Right cardiac atrium (tissue), 5 donors: ENCODE data around the gene RNF10. TPM values are rescaled to one million over a fixed set of nuclear protein-coding genes. Genes with fewer than 3 reads are reported as not detected.
A peak's percentile ranks its signal among the peaks of the same experiment; 100 is the strongest.
"Not testable (repeated sequence)": the region's sequence is repeated elsewhere in the genome, so short reads cannot be mapped to it uniquely, and the experiment has no call there.

ENCODE experiments used
- ATAC-seq, 2 donors: fragments of 200-7000 bp; cut with Tn5 transposase; one replicate each; pipeline versions ENCODE4 v1.8.0 to v1.9.1; 2020; ENCODE audit warnings: moderate library complexity in 2 of 2, mild to moderate bottlenecking in 1 of 2
- DNase-seq, 3 donors: peaks; one replicate each; pipeline ENCODE4 v3.0.0-alpha.2; 2020
- H3K27ac ChIP-seq: one replicate; pipeline ENCODE4 v1.5.1; 2013; ENCODE audit warnings: mild to moderate bottlenecking, low read length, control low read depth, moderate library complexity
- H3K27me3 ChIP-seq: one replicate; pipeline ENCODE4 v1.6.1; 2013; ENCODE audit not compliant: control insufficient read depth, insufficient read depth
- H3K4me1 ChIP-seq: one replicate; pipeline ENCODE4 v1.6.1; 2013; ENCODE audit warnings: low read length; ENCODE audit not compliant: control insufficient read depth, insufficient read depth
- H3K4me3 ChIP-seq: one replicate; pipeline ENCODE4 v1.5.1; 2013; ENCODE audit warnings: low read length, control low read depth
- H3K9me3 ChIP-seq: one replicate; pipeline ENCODE4 v1.6.1; 2013; ENCODE audit warnings: low read length; ENCODE audit not compliant: control insufficient read depth
- WGBS: extraction: QIAGEN DNeasy Blood & Tissue Kit; methylation state at CpG from one replicate; pipeline ENCODE4 v1.1.7; 2013; 5-methylcytosine and 5-hydroxymethylcytosine counted together
- intact Hi-C, 4 donors: fragments of 100-400 bp; cut with DNase I; formaldehyde crosslinking; loops; one replicate each; pipeline versions ENCODE4 v1.11.0 to v1.14.0; 2022 to 2023
- polyA plus RNA-seq: library from polyadenylated mRNA; stranded (reverse); fragments of 200-250 nt; gene quantifications from one replicate; pipeline ENCODE4 v1.2.3, GENCODE V29; 2013
- total RNA-seq, 4 donors: library from RNA; stranded (reverse); fragmentation: NEBNext Ultra II Directional; extraction: Animal tissue kit (Norgen Biotek cat#: 25700); gene quantifications; one replicate each; pipeline ENCODE4 v1.2.1, GENCODE V29; 2021
- donor health status: healthy with polysubstance abuse.
- donor health status: DM: no; HTN: yes; CAD: no.
- donor health status: DM: no; HTN: no; CAD: no.
- donor health status: DM: no; HTN: yes; CAD: no; lungs with severe emphysema.
- donor health status: DM: yes; HTN: yes; CAD: no.

RNF10 gene
- total and polyA plus RNA-seq, 5 donors: 235 to 281 (median 238) TPM

- intact Hi-C loops: no loop called here
- Histone ChIP-seq H3K27ac (peak overlapping the region; percentile 73), H3K4me3 (peak overlapping the region; percentile 91), H3K4me1 (peaks cover 3% of the 10 kb centered on the region), H3K9me3 (no peaks in the 10 kb centered on the region), H3K27me3 (no peaks in the 10 kb centered on the region)
- DNase-seq (peak; percentile 72 to 88 (median 86)), ATAC-seq (peak; percentile 79 to 84)
- under 1% methylated on average over 47 of the region's 47 CpGs for WGBS
These were observed 37.5 kb upstream of the RNF10 start for GRCh38 chr12:120496413-120497340.

GRCh38 chr12:120497524-120498150 lies 36.5 kb upstream of the RNF10 start:
- DNase-seq (no peak), ATAC-seq (no peak)
- intact Hi-C loops: no loop called here
- peak overlapping the region; percentile 91 for H3K4me3 ChIP-seq
- 17% methylated on average over 9 of the region's 9 CpGs for WGBS
- H3K27ac ChIP-seq: no peak overlapping the region
- H3K4me1 ChIP-seq: peaks cover 3% of the 10 kb centered on the region
- no peaks in the 10 kb centered on the region for H3K27me3 ChIP-seq
- H3K9me3 ChIP-seq: no peaks in the 10 kb centered on the region

GRCh38 chr12:120498870-120499515 lies 35.2 kb upstream of the RNF10 start:
- DNase-seq (no peak), ATAC-seq (no peak)
- Histone ChIP-seq H3K9me3 (no peaks in the 10 kb centered on the region), H3K4me1 (peaks cover 3% of the 10 kb centered on the region), H3K27ac (no peak overlapping the region), H3K27me3 (no peaks in the 10 kb centered on the region), H3K4me3 (no peak overlapping the region)
- intact Hi-C loops: no loop called here
- WGBS: 78% methylated on average over 3 of the region's 3 CpGs

- Histone ChIP-seq H3K27me3 (no peaks in the 10 kb centered on the region), H3K27ac (no peak overlapping the region), H3K4me3 (no peak overlapping the region), H3K4me1 (no peaks in the 10 kb centered on the region), H3K9me3 (no peaks in the 10 kb centered on the region)
- DNase-seq: no peak
- intact Hi-C loops: no loop called here
- WGBS: 64% methylated on average over 1 of the region's 1 CpG
- ATAC-seq: no peak
These were observed 33.6 kb upstream of the RNF10 start for GRCh38 chr12:120500581-120500980.

- DNase-seq (no peak), ATAC-seq (no peak)
- Histone ChIP-seq H3K4me1 (no peaks in the 10 kb centered on the region), H3K27me3 (no peaks in the 10 kb centered on the region), H3K9me3 (no peaks in the 10 kb centered on the region), H3K4me3 (no peak overlapping the region), H3K27ac (no peak overlapping the region)
- WGBS: 74% methylated on average over 4 of the region's 4 CpGs
- intact Hi-C loops: no loop called here
These were observed 29.6 kb upstream of the RNF10 start for GRCh38 chr12:120504587-120504986.

GRCh38 chr12:120508537-120508936 lies 25.6 kb upstream of the RNF10 start:
- Histone ChIP-seq H3K4me1 (no peaks in the 10 kb centered on the region), H3K4me3 (no peak overlapping the region), H3K9me3 (no peaks in the 10 kb centered on the region), H3K27me3 (no peaks in the 10 kb centered on the region), H3K27ac (no peak overlapping the region)
- DNase-seq: no peak
- 95% methylated on average over 8 of the region's 8 CpGs for WGBS
- ATAC-seq: no peak
- intact Hi-C loops: no loop called here

- 87% methylated on average over 7 of the region's 7 CpGs for WGBS
- Histone ChIP-seq H3K4me3 (no peak overlapping the region), H3K27ac (no peak overlapping the region), H3K4me1 (no peaks in the 10 kb centered on the region), H3K27me3 (no peaks in the 10 kb centered on the region), H3K9me3 (no peaks in the 10 kb centered on the region)
- intact Hi-C loops: no loop called here
- DNase-seq (no peak), ATAC-seq (no peak)
These were observed 20.2 kb upstream of the RNF10 start for GRCh38 chr12:120514002-120514401.

- Histone ChIP-seq H3K9me3 (no peaks in the 10 kb centered on the region), H3K27me3 (no peaks in the 10 kb centered on the region), H3K4me1 (no peaks in the 10 kb centered on the region), H3K4me3 (no peak overlapping the region), H3K27ac (no peak overlapping the region)
- DNase-seq (no peak), ATAC-seq (no peak)
- intact Hi-C loops: no loop called here
- 88% methylated on average over 2 of the region's 2 CpGs for WGBS
These were observed 18.7 kb upstream of the RNF10 start for GRCh38 chr12:120515496-120515895.

- H3K4me3 ChIP-seq, intact Hi-C loops, ATAC-seq, H3K27ac ChIP-seq, DNase-seq, H3K27me3 ChIP-seq, H3K4me1 ChIP-seq, H3K9me3 ChIP-seq: not testable (repeated sequence)
- 98% methylated on average over 8 of the region's 8 CpGs for WGBS
These were observed 14.8 kb upstream of the RNF10 start for GRCh38 chr12:120519324-120519723.

- ATAC-seq (no peak), DNase-seq (no peak)
- Histone ChIP-seq H3K9me3 (no peaks in the 10 kb centered on the region), H3K27me3 (no peaks in the 10 kb centered on the region), H3K4me3 (no peak overlapping the region), H3K4me1 (no peaks in the 10 kb centered on the region), H3K27ac (no peak overlapping the region)
- 88% methylated on average over 9 of the region's 9 CpGs for WGBS
- intact Hi-C loops: no loop called here
These were observed 11.6 kb upstream of the RNF10 start for GRCh38 chr12:120522568-120522967.
